Type B pancreatic cell (in vitro differentiated cells): ENCODE data around the gene PARP3. TPM values are rescaled to one million over a fixed set of nuclear protein-coding genes. Genes with fewer than 3 reads are reported as not detected.
"Not testable (repeated sequence)": the region's sequence is repeated elsewhere in the genome, so short reads cannot be mapped to it uniquely, and the experiment has no call there.

Source experiments
- DNase-seq: peaks from one replicate; pipeline ENCODE4 v3.0.0; 2021; ENCODE audit warnings: mixed read lengths; ENCODE audit not compliant: unreplicated experiment; ENCODE audit errors: extremely low spot score
- H3K27ac Mint-ChIP-seq: 2 replicates; pipeline ENCODE4 v1.8.0; 2021; ENCODE audit warnings: mild to moderate bottlenecking, mixed read lengths
- H3K27me3 Mint-ChIP-seq: 2 replicates; pipeline ENCODE4 v1.8.0; 2021; ENCODE audit warnings: mixed read lengths
- H3K36me3 Mint-ChIP-seq: 2 replicates; pipeline ENCODE4 v1.8.0; 2021; ENCODE audit warnings: mixed read lengths
- H3K4me1 Mint-ChIP-seq: one replicate; pipeline ENCODE4 v1.8.0; 2021; ENCODE audit warnings: mixed read lengths; ENCODE audit not compliant: unreplicated experiment
- H3K4me3 Mint-ChIP-seq: 2 replicates; pipeline ENCODE4 v1.8.0; 2021; ENCODE audit warnings: mild to moderate bottlenecking, mixed read lengths
- H3K9me3 Mint-ChIP-seq: 2 replicates; pipeline ENCODE4 v1.8.0; 2021; ENCODE audit warnings: mixed read lengths
- total RNA-seq: library from RNA; stranded (reverse); gene quantifications from 2 replicates; pipeline ENCODE4 v1.2.1, GENCODE V29; 2021; ENCODE audit warnings: low replicate concordance
- TF ChIP-seq, protein P1 (sequence below): fragments of 200-600 bp; sonication (generic); conservative IDR thresholded peaks from 2 replicates; pipeline ENCODE4 v1.5.0; 2021; ENCODE audit warnings: antibody characterized with exemption, mild to moderate bottlenecking

PARP3 gene
- total RNA-seq, 1 donor from 2014 or later = 6.6 TPM

DNA sequence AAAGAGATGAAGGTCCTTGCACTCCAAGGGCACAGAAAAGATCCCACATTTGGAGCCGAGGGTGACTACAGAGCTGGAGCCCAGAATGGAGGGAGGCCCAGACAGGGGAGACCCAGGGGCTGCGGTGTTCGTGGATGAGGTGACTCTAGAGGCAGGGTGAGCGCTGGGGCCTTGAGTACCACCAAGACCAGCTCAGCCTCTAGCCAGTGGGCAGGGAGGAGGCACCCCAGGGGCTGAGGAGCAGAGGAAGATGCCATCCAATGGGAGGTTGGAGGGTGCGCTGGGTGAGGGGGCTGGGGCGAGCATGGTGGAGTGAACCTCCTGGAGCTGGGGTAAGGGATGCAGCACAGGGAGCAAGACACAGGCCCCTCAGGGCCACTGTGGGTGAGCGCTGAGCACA is 13.7 kb upstream of the PARP3 start:
- no peak overlapping the region for H3K27ac Mint-ChIP-seq
- peak; percentile 63 for DNase-seq
- H3K4me1 Mint-ChIP-seq = no peaks in the 10 kb centered on the region
- TF ChIP-seq, protein P1, sequence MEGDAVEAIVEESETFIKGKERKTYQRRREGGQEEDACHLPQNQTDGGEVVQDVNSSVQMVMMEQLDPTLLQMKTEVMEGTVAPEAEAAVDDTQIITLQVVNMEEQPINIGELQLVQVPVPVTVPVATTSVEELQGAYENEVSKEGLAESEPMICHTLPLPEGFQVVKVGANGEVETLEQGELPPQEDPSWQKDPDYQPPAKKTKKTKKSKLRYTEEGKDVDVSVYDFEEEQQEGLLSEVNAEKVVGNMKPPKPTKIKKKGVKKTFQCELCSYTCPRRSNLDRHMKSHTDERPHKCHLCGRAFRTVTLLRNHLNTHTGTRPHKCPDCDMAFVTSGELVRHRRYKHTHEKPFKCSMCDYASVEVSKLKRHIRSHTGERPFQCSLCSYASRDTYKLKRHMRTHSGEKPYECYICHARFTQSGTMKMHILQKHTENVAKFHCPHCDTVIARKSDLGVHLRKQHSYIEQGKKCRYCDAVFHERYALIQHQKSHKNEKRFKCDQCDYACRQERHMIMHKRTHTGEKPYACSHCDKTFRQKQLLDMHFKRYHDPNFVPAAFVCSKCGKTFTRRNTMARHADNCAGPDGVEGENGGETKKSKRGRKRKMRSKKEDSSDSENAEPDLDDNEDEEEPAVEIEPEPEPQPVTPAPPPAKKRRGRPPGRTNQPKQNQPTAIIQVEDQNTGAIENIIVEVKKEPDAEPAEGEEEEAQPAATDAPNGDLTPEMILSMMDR = no peak
- H3K9me3 Mint-ChIP-seq = no peaks in the 10 kb centered on the region
- H3K4me3 Mint-ChIP-seq = no peak overlapping the region
- no peaks in the 10 kb centered on the region for H3K27me3 Mint-ChIP-seq
- peaks cover 4% of the 10 kb centered on the region for H3K36me3 Mint-ChIP-seq

GRCh38 chr3:51928981-51929380 is 13.2 kb upstream of the PARP3 start:
- not testable (repeated sequence) for H3K4me3 Mint-ChIP-seq, H3K27me3 Mint-ChIP-seq, H3K36me3 Mint-ChIP-seq, H3K4me1 Mint-ChIP-seq, H3K27ac Mint-ChIP-seq, H3K9me3 Mint-ChIP-seq
- DNase-seq = peak; percentile 37

GRCh38 chr3:51929420-51930003 is 12.7 kb upstream of the PARP3 start:
- H3K27ac Mint-ChIP-seq = no peak overlapping the region
- H3K27me3 Mint-ChIP-seq = no peaks in the 10 kb centered on the region
- no peak overlapping the region for H3K4me3 Mint-ChIP-seq
- no peaks in the 10 kb centered on the region for H3K4me1 Mint-ChIP-seq
- TF ChIP-seq, protein P1 = no peak
- H3K36me3 Mint-ChIP-seq = peaks cover 4% of the 10 kb centered on the region
- H3K9me3 Mint-ChIP-seq = no peaks in the 10 kb centered on the region
- peak; percentile 53 for DNase-seq

DNA sequence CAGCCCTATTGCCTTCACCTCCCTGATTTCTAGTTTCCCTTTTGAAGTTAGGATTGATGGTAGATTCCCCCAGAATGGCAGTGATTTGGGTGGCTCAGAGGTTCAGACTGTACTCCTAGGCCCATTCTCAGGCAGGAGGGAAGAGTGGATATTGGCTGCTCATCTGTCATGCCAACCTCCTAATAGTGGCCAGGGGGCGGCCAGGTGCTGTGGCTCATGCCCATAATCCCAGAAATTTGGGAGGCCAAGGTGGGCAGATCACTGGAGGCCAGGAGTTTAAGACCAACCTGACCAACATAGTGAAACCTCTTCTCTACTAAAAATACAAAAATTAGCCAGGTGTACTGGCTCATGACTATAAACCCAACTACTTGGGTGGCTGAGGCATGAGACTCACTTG is 11.7 kb upstream of the PARP3 start:
- Mint-ChIP-seq H3K27me3 (no peaks in the 10 kb centered on the region), H3K4me1 (no peaks in the 10 kb centered on the region), H3K36me3 (peaks cover 4% of the 10 kb centered on the region), H3K9me3 (no peaks in the 10 kb centered on the region), H3K27ac (no peak overlapping the region), H3K4me3 (no peak overlapping the region)
- TF ChIP-seq, protein P1 = no peak
- peak; percentile 18 for DNase-seq

DNA sequence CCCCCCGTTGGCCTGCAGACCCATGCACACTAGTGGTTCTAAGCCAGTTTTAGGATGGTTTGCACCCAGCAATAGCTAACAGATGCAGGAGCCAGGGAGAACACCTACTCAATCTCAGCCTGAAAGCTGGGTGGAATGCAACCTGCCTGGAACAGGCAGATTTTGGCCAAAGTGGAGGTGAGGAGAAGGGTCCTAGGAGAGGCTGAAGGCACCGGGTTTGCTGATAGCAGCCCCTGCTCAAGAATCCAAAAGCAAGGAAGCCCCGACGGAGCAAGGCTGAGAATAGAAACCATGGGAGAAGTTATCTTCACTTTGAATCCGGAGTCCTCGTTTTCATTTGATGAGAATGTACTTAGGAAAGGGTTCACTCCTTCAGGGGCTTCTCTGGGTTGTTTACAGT is 10.4 kb upstream of the PARP3 start:
- H3K27ac Mint-ChIP-seq = no peak overlapping the region
- H3K36me3 Mint-ChIP-seq = peaks cover 4% of the 10 kb centered on the region
- peak; percentile 56 for DNase-seq
- no peaks in the 10 kb centered on the region for H3K27me3 Mint-ChIP-seq
- H3K9me3 Mint-ChIP-seq = no peaks in the 10 kb centered on the region
- H3K4me3 Mint-ChIP-seq = no peak overlapping the region
- no peaks in the 10 kb centered on the region for H3K4me1 Mint-ChIP-seq
- TF ChIP-seq, protein P1 = no peak

DNA sequence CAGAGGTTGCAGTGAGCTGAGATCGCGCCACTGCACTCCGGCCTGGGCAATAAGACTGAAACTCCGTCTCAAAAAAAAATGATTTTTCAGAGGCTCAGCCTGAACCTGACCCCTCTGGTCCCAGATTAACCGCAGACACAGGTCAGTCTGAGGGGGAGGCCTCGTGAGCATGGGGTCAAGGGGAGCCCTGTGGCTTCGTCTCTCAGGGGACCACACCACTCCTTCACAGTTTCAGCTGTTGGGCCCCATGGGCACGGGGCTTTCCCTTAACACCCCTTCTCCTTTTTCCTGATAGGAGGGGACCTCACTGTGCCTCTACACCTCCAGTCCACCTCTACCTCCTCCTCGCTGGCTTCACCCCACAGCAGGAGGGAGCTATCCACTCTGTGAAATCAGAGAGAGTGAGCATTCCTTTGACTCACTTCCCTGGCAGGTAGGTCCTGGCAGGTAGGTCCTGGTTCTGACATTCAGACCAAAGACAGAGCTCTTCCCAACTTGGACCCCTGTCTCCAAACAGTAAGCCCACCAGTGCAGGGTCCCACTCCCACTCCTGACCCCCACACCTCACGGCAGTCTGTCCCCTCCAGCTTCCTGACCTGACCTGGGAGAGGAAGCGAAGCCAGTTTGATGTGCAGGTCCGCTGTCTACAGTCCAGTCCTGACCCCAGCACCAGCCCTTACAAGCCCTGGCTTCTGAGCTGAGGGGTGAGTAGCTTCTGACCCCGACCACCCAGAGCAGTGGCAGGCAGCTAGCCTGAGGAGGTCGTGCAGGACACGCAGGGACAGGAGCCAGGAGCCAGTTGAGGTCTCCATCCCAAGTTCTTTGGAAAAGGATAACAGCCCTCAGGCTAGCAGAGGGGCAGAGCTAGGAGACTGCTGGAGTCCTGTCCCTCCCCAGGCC is 9.4 kb upstream of the PARP3 start:
- Mint-ChIP-seq H3K27me3 (no peaks in the 10 kb centered on the region), H3K9me3 (no peaks in the 10 kb centered on the region), H3K4me1 (no peaks in the 10 kb centered on the region), H3K36me3 (peaks cover 4% of the 10 kb centered on the region), H3K4me3 (no peak overlapping the region), H3K27ac (no peak overlapping the region)
- TF ChIP-seq, protein P1 = no peak
- DNase-seq = peak; percentile 56
